22Rv1 (cell line): ENCODE results near the gene CPLANE2.
"Not testable (repeated sequence)": the region's sequence is repeated elsewhere in the genome, so short reads cannot be mapped to it uniquely, and the experiment has no call there.

Experiments used
- H3K27ac ChIP-seq: fragments of 450-650 bp; 2 replicates; pipeline ENCODE4 v1.5.1; 2017
- CTCF ChIP-seq: fragments of 450-650 bp; IDR thresholded peaks from 2 replicates; pipeline ENCODE4 v1.5.1; 2017; ENCODE audit warnings: mild to moderate bottlenecking
- ZFX ChIP-seq: fragments of 450-650 bp; IDR thresholded peaks from 2 replicates; pipeline ENCODE4 v1.6.1; 2017; ENCODE audit warnings: antibody characterized with exemption, borderline replicate concordance

Gene CPLANE2

GRCh38 chr1:16203550-16203949 is 33.4 kb downstream of the CPLANE2 start:
- H3K27ac ChIP-seq: no peak overlapping the region
- no peak for TF ChIP-seq ZFX
- TF ChIP-seq CTCF: no peak

GRCh38 chr1:16202281-16203210 is 34.4 kb downstream of the CPLANE2 start:
- TF ChIP-seq CTCF (no peak), ZFX (no peak)
- H3K27ac ChIP-seq: no peak overlapping the region

GRCh38 chr1:16199700-16200099 is 37.3 kb downstream of the CPLANE2 start:
- no peak overlapping the region for H3K27ac ChIP-seq
- TF ChIP-seq ZFX: no peak
- TF ChIP-seq CTCF: no peak

- TF ChIP-seq CTCF (no peak), ZFX (no peak)
- H3K27ac ChIP-seq: no peak overlapping the region
Measured at GRCh38 chr1:16199157-16199501, 37.9 kb downstream of the CPLANE2 start.

- H3K27ac ChIP-seq: no peak overlapping the region
- TF ChIP-seq ZFX (no peak), CTCF (no peak)
Measured at GRCh38 chr1:16198444-16199156, 38.4 kb downstream of the CPLANE2 start.

GRCh38 chr1:16196874-16197273 is 40.1 kb downstream of the CPLANE2 start:
- TF ChIP-seq CTCF (no peak), ZFX (no peak)
- H3K27ac ChIP-seq: no peak overlapping the region

- H3K27ac ChIP-seq: not testable (repeated sequence)
Measured at GRCh38 chr1:16196139-16196538, 40.8 kb downstream of the CPLANE2 start.
